GM19324 (cell line): ENCODE data around the gene TAOK1.
"Not testable (repeated sequence)": the region's sequence is repeated elsewhere in the genome, so short reads cannot be mapped to it uniquely, and the experiment has no call there.

ENCODE experiments used
- ATAC-seq: cut with Tn5 transposase; IDR thresholded peaks from one replicate; pipeline ENCODE4 v1.9.1; 2021; ENCODE audit warnings: mild to moderate bottlenecking, moderate library complexity; ENCODE audit not compliant: unreplicated experiment, low FRiP score

The TAOK1 gene

GRCh38 chr17:29389982-29390850, at the start of gene TAOK1:
Gene TAOK1, plus strand, starts transcription at chr17:29390363. Its CDS starts 61,186 bp downstream, at chr17:29451549.
- ATAC-seq, result peak; percentile 88

GRCh38 chr17:29341726-29342125, 48.4 kb upstream of the TAOK1 start:
- no peak for ATAC-seq

GRCh38 chr17:29342158-29342765, 47.9 kb upstream of the TAOK1 start:
- ATAC-seq, result no peak

DNA sequence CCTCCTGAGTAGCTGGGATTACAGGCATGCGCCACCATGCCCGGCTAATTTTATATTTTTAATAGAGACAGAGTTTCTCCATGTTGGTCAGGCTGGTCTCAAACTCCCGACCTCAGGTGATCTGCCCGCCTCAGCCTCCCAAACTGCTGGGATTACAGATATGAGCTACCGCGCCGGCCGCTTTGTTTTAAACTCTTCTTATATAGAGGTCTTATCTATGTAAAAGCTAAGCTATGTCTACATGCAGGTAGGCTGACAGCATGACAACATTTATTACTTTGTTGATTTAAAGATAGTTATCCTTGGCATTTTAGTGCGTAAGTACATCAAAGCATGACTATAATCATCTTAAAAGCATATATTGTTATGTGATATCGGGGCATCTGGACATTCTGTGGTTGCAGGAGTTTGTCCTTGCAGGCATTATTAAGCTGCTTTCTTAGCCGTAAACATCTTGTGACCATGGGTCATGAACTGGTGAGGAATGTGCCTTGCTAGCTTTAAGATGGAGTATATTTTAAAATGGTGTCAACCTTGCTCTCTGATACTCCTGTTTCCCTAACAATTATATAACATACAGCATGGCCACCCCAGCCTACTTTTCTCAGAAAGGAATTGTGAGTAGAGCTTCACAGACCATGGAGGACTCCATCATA, 45.8 kb upstream of the TAOK1 start:
- no peak for ATAC-seq

DNA sequence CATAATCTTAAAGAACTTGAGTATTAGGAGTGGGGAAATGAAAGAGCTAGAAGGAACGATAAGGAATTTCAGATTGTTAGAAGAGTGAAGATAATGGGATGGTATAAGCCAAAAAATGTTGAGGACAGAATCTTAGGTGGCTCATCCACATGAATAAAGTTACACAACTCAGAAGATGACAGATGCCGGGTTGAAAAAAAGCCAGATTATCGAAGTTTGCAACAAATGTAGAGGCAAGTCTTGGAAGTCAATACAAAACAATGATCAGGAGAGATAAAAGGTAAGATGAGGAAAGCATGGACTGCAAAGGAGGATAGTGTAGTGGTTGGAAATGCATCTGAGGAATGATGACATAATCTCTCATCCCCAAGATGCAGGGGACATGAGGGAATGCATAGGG, 45.1 kb upstream of the TAOK1 start:
- no peak for ATAC-seq

- ATAC-seq, result not testable (repeated sequence)
Measured at GRCh38 chr17:29345470-29345869, 44.7 kb upstream of the TAOK1 start.

- ATAC-seq, result no peak
Measured at GRCh38 chr17:29346462-29346861, 43.7 kb upstream of the TAOK1 start.

DNA sequence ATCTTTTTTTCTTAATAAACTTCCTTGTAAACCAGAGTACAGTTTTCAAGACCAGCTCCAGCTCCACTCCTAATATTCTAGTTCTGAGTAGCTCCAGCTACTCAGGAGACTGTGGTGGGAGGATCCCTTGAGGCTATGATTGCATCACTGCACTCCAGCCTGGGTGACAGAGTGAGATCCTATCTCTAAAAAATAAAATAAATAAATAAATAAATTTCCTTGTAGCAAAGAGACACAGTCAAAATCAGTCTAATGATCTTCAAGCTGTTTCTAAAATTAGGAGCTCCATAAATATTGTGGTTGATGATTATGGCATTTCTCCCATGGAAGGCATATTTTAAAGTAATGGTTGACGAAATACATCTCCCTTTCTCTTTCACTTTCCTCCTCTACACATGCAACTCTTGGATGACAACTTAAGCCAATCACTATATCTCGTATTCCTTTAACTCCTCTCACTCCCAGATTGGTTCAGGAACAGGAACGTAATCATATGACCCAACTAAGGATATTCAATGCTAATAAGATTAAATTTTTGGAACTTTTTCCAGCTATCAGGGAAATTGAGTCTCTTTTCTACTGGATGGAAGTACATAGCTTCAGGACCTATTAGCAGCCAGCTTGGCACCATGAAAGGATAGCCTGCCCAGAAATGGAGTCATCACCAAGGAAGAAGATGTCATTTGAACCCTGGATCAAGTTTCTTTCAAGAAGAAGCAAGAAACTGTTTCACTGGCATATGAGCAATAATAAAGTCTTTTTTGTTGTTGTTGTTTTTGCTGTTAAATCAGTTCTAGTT, 42.1 kb upstream of the TAOK1 start:
- no peak for ATAC-seq

DNA sequence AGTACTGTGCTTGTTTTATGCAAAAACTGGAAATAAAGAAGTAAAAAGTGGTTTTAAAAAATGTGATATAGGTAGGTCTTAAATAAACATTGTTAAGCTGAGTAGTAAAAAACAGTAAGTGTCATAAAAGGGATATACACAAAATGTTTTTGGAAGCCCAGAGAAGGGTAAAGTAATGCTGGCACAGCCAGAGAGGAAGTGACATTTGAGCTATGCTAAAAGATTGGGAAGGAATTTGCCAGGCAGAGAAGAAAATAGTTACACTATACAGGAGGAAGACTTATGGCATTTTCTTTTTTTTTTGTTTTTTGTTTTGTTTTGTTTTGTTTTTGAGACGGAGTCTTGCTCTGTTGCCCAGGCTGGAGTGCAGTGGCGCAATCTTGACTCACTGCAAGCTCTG, 40.8 kb upstream of the TAOK1 start:
- ATAC-seq, result no peak

GRCh38 chr17:29352146-29352545, 38.0 kb upstream of the TAOK1 start:
- no peak for ATAC-seq

GRCh38 chr17:29357232-29357631, 32.9 kb upstream of the TAOK1 start:
- no peak for ATAC-seq

DNA sequence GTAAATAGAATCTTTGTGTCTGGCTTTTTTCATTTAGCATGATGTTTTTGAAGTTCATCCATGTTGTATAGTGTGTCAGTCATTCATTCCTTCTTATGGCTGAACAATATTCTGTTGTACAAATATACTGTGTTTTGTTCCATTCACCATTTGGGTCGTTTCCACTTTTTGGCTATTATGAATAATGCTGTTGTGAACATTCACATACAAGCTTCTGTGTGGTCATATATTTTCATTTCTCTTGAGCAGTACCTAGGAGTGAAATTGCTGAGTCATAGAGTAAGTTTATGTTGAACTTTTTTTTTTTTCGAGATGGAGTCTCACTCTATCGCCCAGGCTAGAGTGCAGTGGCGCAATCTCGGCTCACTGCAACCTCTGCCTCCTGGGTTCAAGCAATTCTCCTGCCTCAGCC, 32.3 kb upstream of the TAOK1 start:
- no peak for ATAC-seq

- no peak for ATAC-seq
Measured at GRCh38 chr17:29358416-29358815, 31.7 kb upstream of the TAOK1 start.

DNA sequence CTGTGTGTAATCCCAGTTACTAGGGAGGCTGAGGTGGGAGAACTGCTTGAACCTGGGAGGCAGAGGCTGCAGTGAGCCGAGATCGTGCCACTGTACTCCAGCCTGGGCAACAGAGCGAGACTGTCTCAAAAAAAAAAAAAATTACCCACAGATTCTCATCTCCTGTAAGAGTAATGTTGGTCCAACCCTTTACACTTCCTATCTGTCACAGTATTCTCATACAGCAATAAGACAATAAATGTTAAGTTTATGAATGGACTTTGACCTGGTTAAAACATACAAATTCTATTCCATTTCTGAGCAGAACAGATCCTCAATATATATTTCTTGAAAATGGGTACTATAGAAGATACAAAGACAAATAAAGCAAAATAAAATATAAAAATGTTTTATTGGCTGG, 30.4 kb upstream of the TAOK1 start:
- no peak for ATAC-seq

- ATAC-seq, result no peak
Measured at GRCh38 chr17:29363716-29364115, 26.4 kb upstream of the TAOK1 start.

GRCh38 chr17:29364691-29365090, 25.5 kb upstream of the TAOK1 start:
- no peak for ATAC-seq

DNA sequence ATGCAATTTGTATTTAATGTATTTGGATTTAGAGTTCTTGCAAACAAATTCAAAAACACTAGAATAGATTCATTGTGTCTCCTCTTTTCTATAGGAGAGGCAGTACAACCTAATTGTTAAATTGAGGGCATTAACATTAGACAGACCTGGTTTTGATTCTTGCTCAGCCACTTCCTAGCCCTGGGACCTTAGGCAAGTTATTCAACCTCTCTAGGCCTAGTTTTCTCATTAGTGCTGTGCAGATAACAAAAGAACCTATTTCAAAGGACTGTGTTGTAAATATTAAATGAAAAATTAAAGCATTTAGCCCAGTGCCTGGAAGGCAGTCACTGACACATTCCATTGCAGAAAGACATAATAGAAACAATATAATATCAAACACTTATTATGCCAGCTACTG, 22.0 kb upstream of the TAOK1 start:
- no peak for ATAC-seq

GRCh38 chr17:29368926-29369325, 21.2 kb upstream of the TAOK1 start:
- no peak for ATAC-seq

DNA sequence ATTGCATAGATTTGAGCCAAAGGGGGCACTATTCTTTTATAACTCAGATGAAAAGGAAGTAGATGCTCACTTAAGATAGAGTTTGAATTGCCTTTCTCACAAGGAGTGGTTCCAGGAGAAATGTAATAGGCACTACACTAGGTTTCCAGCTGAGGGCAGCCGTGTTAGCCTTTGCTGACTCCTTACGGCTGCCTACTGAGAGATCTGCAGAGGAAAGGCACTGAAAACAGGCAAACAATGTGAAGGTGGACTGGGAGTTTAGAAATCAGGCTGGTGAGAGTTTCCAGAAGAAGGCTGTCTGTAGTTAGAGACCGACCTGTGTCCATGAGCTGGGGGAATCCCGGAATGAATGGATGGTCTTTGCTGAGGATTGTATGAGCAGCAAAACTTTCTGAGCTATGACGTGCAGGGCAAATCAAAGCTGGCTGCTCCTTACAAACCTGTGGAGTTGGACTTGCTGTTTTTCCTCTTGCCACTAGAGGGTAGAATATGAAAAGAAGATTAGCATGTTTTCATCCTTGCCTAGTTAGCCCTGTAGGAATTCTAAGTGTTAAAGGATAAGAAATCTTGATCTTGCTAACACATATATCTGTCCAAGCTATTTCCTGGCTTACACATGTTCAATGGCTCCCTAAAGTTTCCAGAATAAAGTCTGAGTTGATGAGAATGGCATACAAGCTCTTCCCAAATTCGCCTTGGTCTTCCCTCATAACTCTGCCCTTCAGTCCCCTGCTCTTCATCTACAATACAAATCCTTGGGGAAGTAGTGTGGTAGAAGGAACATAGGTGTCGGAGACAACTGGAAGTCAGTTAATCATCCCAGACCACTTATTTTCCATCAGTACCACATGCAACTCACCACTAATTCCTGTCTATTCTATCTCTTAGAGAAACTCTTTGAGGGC, 20.1 kb upstream of the TAOK1 start:
- ATAC-seq, result peak; percentile 48
